PC-9 (cell line): ENCODE data around the gene C2CD2. TPM values are rescaled to one million over a fixed set of nuclear protein-coding genes. Genes with fewer than 3 reads are reported as not detected.

Source experiments
- BruUV-seq: library from RNA; stranded (reverse); fragments of 400-500 nt; replicated peaks from 2 replicates; lab custom pipeline; 2021; lab: Mats Ljungman, UMichigan
- CTCF ChIA-PET: fragments of 300-600 bp; sonication (Branson Sonifier 250); formaldehyde crosslinking; loops from one replicate; lab custom pipeline; 2022; ENCODE audit warnings: antibody characterized with exemption; lab: Charles Lee
- POLR2A ChIA-PET: fragments of 300-600 bp; sonication (Branson Sonifier 250); formaldehyde crosslinking; loops from one replicate; lab custom pipeline; 2022; ENCODE audit warnings: antibody characterized with exemption; ENCODE audit not compliant: unreplicated experiment; lab: Charles Lee
- DNase-seq, 2 experiments: peaks; one replicate each; pipeline versions ENCODE4 v3.0.0 to v3.0.0-alpha.2; 2015 to 2022; ENCODE audit warnings: mixed read lengths in 1 of 2
- H2AFZ ChIP-seq: fragments of 200-600 bp; sonication (generic); 2 replicates; pipeline ENCODE4 v1.8.1; 2017; ENCODE audit warnings: antibody characterized with exemption
- H3F3A ChIP-seq: fragments of 200-600 bp; sonication (generic); 2 replicates; pipeline ENCODE4 v1.8.1; 2017; ENCODE audit warnings: antibody characterized with exemption, mild to moderate bottlenecking, low read depth; ENCODE audit not compliant: insufficient read depth
- H3K27ac ChIP-seq: fragments of 200-600 bp; sonication (generic); 2 replicates; pipeline ENCODE4 v1.6.1; 2016; ENCODE audit warnings: mixed run types
- H3K27me3 ChIP-seq: fragments of 200-600 bp; sonication (generic); 2 replicates; pipeline ENCODE4 v1.6.1; 2016; ENCODE audit warnings: low read depth, mixed run types; ENCODE audit not compliant: insufficient read depth
- H3K36me3 ChIP-seq: fragments of 200-600 bp; sonication (generic); 2 replicates; pipeline ENCODE4 v1.6.1; 2016; ENCODE audit warnings: low read depth, mixed run types
- H3K4me1 ChIP-seq: fragments of 200-600 bp; sonication (generic); replicated peaks from 2 replicates; pipeline ENCODE4 v1.6.1; 2016; ENCODE audit warnings: mixed run types; ENCODE audit not compliant: insufficient read depth
- H3K4me2 ChIP-seq: fragments of 200-600 bp; sonication (generic); 2 replicates; pipeline ENCODE4 v1.6.1; 2017; ENCODE audit warnings: mixed run types
- H3K4me3 ChIP-seq: fragments of 200-600 bp; sonication (generic); 2 replicates; pipeline ENCODE4 v1.6.1; 2016; ENCODE audit warnings: mixed run types
- H3K79me2 ChIP-seq: fragments of 200-600 bp; sonication (generic); 2 replicates; pipeline ENCODE4 v1.6.1; 2017; ENCODE audit warnings: low read depth, mixed run types
- H3K9me2 ChIP-seq: fragments of 200-600 bp; sonication (generic); 2 replicates; pipeline ENCODE4 v1.8.1; 2017; ENCODE audit warnings: mild to moderate bottlenecking; ENCODE audit not compliant: insufficient read depth
- H3K9me3 ChIP-seq: fragments of 200-600 bp; sonication (generic); 2 replicates; pipeline ENCODE4 v1.8.1; 2016; ENCODE audit warnings: low read depth; ENCODE audit not compliant: insufficient read depth
- H4K20me1 ChIP-seq: fragments of 200-600 bp; sonication (generic); 2 replicates; pipeline ENCODE4 v1.8.1; 2017; ENCODE audit not compliant: insufficient read depth
- EZH2 ChIP-seq: fragments of 200-600 bp; sonication (generic); IDR thresholded peaks from 2 replicates; pipeline ENCODE4 v1.8.0; 2017; ENCODE audit warnings: antibody characterized with exemption, low read depth
- intact Hi-C: fragments of 100-400 bp; cut with micrococcal nuclease; formaldehyde crosslinking; loops from one replicate; pipeline ENCODE4 v1.10.0; 2022; ENCODE audit not compliant: unreplicated experiment
- total RNA-seq: library from RNA; stranded (reverse); gene quantifications from 2 replicates; pipeline ENCODE4 v1.2.3, GENCODE V29; 2021
- TF ChIP-seq, protein P1 (sequence below): fragments of 200-600 bp; sonication (generic); conservative IDR thresholded peaks from 2 replicates; pipeline ENCODE4 v1.6.1; 2017; ENCODE audit warnings: mixed run types, antibody characterized with exemption, mild to moderate bottlenecking, moderate library complexity

The C2CD2 gene
- total RNA-seq, 1 experiment from 2014 or later = 26.8 TPM

DNA sequence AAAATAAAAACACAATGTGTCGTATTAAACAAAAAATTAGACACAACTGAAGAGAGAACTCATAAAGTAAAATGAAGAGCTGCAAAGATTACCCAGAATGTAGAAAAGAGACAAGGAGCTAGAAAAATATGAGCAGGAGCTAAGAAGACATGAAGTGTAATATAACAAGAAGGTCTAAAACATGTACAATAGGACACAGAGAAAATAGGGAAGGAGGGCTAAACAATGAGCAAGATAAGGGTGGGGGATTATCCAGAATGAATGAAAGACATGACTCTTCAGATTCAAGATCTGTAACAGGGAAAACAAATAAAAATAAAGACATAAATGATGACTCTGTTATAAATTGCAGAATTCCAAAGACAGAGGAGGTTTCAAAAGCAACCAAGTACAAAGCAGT lies 112.9 kb downstream of the C2CD2 start:
- Histone ChIP-seq H3K9me3 (no peaks in the 10 kb centered on the region), H4K20me1 (no peaks in the 10 kb centered on the region), H3K4me2 (no peak overlapping the region), H3K4me1 (no peaks in the 10 kb centered on the region), H3K27ac (no peak overlapping the region), H3K4me3 (no peak overlapping the region), H3F3A (peaks cover 6% of the 10 kb centered on the region; the same call in 1 of the 2 replicates), H3K36me3 (no peaks in the 10 kb centered on the region), H2AFZ (no peak overlapping the region), H3K27me3 (no peaks in the 10 kb centered on the region), H3K79me2 (no peaks in the 10 kb centered on the region), H3K9me2 (no peaks in the 10 kb centered on the region)
- no peak for DNase-seq
- intact Hi-C loops = no loop called here
- BruUV-seq = no TSS peak
- TF ChIP-seq, protein P1, sequence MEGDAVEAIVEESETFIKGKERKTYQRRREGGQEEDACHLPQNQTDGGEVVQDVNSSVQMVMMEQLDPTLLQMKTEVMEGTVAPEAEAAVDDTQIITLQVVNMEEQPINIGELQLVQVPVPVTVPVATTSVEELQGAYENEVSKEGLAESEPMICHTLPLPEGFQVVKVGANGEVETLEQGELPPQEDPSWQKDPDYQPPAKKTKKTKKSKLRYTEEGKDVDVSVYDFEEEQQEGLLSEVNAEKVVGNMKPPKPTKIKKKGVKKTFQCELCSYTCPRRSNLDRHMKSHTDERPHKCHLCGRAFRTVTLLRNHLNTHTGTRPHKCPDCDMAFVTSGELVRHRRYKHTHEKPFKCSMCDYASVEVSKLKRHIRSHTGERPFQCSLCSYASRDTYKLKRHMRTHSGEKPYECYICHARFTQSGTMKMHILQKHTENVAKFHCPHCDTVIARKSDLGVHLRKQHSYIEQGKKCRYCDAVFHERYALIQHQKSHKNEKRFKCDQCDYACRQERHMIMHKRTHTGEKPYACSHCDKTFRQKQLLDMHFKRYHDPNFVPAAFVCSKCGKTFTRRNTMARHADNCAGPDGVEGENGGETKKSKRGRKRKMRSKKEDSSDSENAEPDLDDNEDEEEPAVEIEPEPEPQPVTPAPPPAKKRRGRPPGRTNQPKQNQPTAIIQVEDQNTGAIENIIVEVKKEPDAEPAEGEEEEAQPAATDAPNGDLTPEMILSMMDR = no peak
- TF ChIP-seq EZH2 = no peak
- CTCF ChIA-PET = no interaction called here
- POLR2A ChIA-PET = no interaction called here

- CTCF ChIA-PET = no interaction called here
- H3K4me3 ChIP-seq = no peak overlapping the region
- H3K9me3 ChIP-seq = no peaks in the 10 kb centered on the region
- no peaks in the 10 kb centered on the region for H3K9me2 ChIP-seq
- H2AFZ ChIP-seq = no peak overlapping the region
- intact Hi-C loops = no loop called here
- H3K36me3 ChIP-seq = no peaks in the 10 kb centered on the region
- TF ChIP-seq, protein P1 = no peak
- TF ChIP-seq EZH2 = no peak
- POLR2A ChIA-PET = no interaction called here
- no peak overlapping the region for H3K27ac ChIP-seq
- H3K4me1 ChIP-seq = no peaks in the 10 kb centered on the region
- H3K27me3 ChIP-seq = no peaks in the 10 kb centered on the region
- no TSS peak for BruUV-seq
- H3K79me2 ChIP-seq = no peaks in the 10 kb centered on the region
- DNase-seq = no peak
- H4K20me1 ChIP-seq = no peaks in the 10 kb centered on the region
- no peak overlapping the region for H3K4me2 ChIP-seq
- no peaks in the 10 kb centered on the region for H3F3A ChIP-seq
These were observed 114.3 kb downstream of the C2CD2 start for GRCh38 chr21:41839387-41840000.

DNA sequence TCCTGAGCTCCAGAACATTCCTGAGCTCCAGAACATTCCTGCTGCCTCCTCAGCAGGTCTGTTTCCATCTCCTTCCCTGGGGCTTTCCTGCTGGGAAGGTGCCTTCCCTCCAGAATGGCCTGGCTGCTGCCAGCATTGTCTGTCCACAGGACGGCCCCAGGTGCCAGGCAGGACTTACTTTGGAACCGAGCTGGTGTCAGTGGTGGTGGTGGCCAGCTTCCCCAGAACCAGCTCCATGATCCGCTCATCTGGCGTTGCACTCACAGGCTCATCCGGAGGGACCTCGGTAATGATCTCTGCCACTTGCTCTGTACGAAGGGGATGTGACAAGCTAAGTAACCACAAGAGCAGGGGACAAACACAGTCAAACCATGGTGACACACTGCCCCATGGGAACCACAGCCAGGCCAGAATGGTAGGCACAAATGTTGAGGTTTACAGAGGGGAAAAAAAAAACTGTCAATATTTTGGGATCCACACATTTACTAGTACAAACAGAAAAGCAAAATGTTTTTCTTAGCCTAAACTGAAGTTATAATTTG lies 116.0 kb downstream of the C2CD2 start:
- intact Hi-C loops = no loop called here

More for the DNA sequence above, 116.0 kb downstream of the C2CD2 start:
- POLR2A ChIA-PET = no interaction called here
- TF ChIP-seq EZH2 = no peak
- TF ChIP-seq, protein P1 = no peak
- Histone ChIP-seq H3K4me3 (no peak overlapping the region), H3K36me3 (no peaks in the 10 kb centered on the region), H3K9me2 (no peaks in the 10 kb centered on the region), H3K4me1 (no peaks in the 10 kb centered on the region), H3K27ac (no peak overlapping the region), H3K9me3 (no peaks in the 10 kb centered on the region), H4K20me1 (no peaks in the 10 kb centered on the region), H3K79me2 (no peaks in the 10 kb centered on the region), H3K27me3 (no peaks in the 10 kb centered on the region), H2AFZ (no peak overlapping the region), H3K4me2 (no peak overlapping the region), H3F3A (no peaks in the 10 kb centered on the region)
- no TSS peak for BruUV-seq
- CTCF ChIA-PET = no interaction called here
- no peak for DNase-seq
